HG02678 (cell line): ENCODE measurements around the gene MAPK8IP1.

ENCODE experiments used
- ATAC-seq: cut with Tn5 transposase; IDR thresholded peaks from one replicate; pipeline ENCODE4 v1.9.1; 2021; ENCODE audit warnings: mild to moderate bottlenecking, moderate library complexity; ENCODE audit not compliant: unreplicated experiment

The MAPK8IP1 gene

GRCh38 chr11:45906965-45907611 lies 21.6 kb downstream of the MAPK8IP1 start, which contains the start of gene FREY1:
FREY1 (minus strand) TSS chr11:45907271; CDS start chr11:45907245, 26 bp downstream.
- ATAC-seq, result no peak

GRCh38 chr11:45907911-45908370 lies 22.5 kb downstream of the MAPK8IP1 start:
- ATAC-seq, result no peak

DNA sequence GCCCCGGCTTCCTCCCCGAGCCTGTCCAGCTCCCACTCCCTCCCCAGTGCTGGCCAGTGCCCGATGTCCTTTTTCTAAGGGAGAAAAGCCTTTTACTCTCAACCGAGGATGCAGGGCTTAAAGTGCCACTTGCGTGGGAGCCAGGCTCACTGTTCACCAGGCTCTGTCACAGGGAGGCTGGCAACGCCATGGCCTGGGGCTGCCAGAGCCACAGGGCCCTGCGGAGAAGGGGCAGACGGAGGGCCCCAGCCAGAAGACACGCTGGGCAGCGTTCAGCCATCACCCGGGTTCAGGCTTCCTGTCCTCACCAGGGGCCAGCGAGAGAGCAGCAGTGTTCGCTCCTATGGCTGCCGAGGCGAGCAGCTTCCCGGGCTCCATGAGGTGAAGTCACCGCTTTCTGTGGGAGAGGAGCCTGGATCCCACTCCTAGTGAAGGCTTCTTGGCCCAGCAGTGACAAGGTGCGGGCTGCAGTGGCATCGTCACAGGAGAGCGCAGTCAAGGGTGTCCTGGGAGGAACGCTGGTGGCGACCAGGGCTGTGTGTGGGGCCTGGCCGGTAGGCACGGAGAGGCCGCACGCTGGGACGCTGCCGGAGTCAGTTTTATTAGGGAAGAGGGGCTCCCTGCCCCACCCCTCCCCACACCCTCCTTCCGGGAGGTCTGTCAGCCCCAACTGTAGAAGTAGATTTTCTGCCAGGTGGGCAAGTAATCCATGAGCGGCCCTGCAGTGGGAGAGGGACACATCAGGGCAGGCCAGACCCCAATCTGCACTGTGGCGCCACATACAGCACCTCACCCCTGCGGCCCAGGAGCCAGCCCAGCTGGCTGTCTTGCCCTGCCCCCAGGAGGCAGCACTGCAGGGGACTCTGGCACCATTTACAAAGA lies 24.4 kb downstream of the MAPK8IP1 start:
- ATAC-seq, result no peak

DNA sequence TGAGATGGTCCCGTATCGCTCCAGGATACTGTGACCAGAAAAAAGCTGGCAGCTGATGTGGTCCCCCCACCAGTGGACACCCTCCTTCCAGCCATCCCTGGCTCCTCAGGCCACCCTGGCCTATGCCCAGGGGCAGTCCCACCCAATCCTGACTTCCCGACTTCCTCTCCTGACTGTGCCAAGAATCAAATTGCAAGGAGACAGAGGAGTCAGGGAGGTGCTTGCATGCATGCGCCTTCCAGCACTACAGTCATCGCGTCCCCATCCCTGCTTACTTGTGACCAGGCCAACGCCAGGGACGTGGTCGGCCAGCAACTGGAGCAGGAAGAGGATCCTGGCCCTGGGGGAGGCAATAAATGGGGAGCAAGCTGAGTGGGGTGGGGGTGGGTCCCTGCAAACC lies 25.2 kb downstream of the MAPK8IP1 start:
- ATAC-seq, result no peak

DNA sequence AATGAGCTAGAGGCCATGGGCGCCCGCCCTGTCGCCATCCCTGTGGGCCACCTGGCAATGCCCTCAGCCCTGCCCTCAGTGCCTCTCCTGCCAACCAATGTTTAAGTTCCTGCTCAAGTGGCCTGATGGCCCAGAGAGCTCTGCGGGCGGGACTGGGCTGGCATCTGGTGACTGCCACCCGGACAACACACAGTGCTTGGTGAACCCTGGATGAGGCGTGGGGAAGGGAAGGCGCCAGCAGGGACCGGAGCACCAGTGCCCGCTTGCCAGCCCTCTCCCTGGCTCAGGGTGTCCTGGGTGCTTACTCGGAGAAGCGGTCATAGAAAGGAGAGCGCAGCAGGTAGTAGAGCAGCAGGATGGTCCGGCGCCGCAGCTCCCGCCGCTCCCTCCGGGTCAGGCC lies 28.1 kb downstream of the MAPK8IP1 start:
- ATAC-seq, result no peak

GRCh38 chr11:45913942-45914635 lies 28.6 kb downstream of the MAPK8IP1 start:
- ATAC-seq, result no peak

DNA sequence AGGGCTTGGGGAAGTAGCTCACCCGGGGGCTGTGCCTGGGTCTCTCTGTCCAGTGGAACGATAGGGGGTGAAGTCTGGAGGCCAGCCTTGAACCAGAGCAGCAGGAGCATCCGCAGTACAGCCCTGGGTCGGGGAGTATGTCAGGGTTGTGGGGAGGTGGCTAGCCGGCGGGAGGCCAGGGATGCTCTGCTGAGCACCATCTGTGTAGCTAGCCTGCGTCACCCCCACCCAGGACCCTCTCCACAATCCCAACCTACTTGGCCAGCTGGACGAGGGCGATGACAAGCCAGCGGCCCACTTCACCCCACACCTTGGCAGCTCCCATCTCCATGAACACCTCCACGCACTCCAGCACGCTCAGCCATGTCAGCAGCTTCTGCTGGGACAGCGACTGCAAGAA lies 30.0 kb downstream of the MAPK8IP1 start:
- ATAC-seq, result no peak

- no peak for ATAC-seq
Measured at GRCh38 chr11:45917286-45917622, 31.8 kb downstream of the MAPK8IP1 start.

GRCh38 chr11:45917623-45918330 lies 32.3 kb downstream of the MAPK8IP1 start, which contains the start of gene PEX16:
PEX16 (minus strand) TSS chr11:45917877; CDS start chr11:45917811, 66 bp downstream.
- peak; percentile 85 for ATAC-seq

GRCh38 chr11:45918331-45918941 lies 33.0 kb downstream of the MAPK8IP1 start:
- ATAC-seq, result peak; percentile 40

- no peak for ATAC-seq
Measured at GRCh38 chr11:45918962-45919675, 33.7 kb downstream of the MAPK8IP1 start.

DNA sequence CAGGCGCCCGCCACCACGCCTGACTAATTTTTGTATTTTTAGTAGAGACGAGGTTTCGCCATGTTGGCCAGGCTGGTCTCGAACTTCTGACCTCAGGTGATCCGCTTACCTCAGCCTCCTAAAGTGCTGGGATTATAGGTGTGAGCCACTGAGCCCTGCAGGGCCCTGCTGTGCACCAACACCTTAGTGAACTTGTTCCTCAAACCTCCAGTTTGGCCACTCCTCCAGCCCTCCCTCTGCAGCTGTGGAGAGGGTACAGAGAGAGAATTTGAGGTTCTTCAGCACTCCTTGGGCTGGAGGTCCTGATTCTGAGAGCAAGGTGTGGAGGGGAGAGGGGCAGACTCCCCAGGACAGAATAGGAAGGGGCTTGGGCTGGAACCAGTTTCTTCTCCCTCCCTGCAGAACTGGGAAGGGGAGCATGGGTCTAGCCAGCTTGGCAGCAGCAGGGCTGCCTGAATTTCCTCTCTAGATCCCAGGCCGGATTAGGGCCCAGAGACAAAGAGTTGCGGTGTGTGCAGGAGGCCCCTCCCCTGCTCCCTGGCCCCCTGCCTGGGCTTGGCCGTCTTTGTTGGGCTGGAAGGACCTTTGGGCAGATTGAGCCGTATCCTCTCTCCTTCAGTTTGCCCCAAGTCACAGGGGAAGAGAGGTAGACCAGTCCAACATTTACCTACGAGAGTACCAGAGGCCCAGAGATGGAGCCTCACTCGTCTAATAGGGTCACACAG lies 34.5 kb downstream of the MAPK8IP1 start:
- no peak for ATAC-seq

GRCh38 chr11:45920531-45921477 lies 35.4 kb downstream of the MAPK8IP1 start:
- ATAC-seq, result no peak

DNA sequence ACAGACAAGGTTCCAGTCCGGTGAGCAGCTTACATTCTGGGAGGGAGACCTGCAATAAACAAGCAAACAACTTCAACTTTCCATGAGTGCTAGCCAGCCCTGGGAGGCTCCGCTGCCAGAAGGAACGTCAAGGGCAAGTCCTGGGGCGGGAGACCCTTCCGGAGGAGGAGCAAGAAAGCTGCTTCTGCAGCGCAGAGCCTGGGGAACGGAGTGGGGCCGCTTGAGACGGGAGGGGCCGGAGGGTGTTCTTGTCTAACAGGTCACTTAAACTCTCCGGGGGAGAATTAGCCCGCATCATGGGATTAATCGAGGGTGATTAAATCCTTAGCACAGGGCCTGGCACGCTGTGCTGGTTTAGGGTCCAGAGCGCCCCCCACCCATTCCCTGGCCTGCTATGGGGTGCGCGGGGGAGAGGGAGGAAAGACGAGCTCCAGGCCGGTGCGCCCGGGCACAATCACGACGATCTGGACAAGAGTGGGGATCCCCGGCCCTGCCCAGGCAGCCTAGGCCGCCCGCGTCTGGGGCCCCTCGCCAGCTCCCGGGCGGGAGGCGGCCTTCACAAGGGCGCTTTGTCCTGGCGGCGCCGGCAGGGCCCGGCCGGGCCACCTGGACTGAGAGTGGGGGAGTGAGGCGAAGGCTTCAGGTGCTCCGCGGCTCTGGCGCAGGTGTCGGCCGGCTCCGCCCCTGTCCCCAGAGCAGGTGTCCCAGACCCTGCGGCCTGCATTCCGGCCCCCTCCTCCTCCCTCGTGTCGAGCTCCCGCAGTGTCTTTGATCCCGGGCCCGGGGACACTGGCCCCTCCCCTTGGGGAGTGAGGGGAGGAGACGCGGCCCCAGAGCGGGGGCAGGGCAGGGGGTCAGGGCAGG lies 36.3 kb downstream of the MAPK8IP1 start:
- no peak for ATAC-seq

- no peak for ATAC-seq
Measured at GRCh38 chr11:45922425-45923082, 37.1 kb downstream of the MAPK8IP1 start, which contains the start of gene LARGE2. LARGE2 (plus strand) TSS chr11:45922656; CDS start chr11:45922883, 227 bp downstream.
